ENCODE data around the gene PRKAR2B. TPM values are rescaled to one million over a fixed set of nuclear protein-coding genes. Genes with fewer than 3 reads are reported as not detected.

PRKAR2B gene
- total RNA-seq, 4 donors from 2014 or later = 5.0 to 6.9 (median 6.3) TPM

GRCh38 chr7:107002126-107002525, 42.4 kb upstream of the PRKAR2B start:
- no peak for DNase-seq (ENCODE audit: low spot score in 2 of 2)
- 81 to 82% methylated on average over 4 of the region's 4 CpGs for WGBS, 2 donors
- intact Hi-C loops (cut with DNase I; ENCODE audit: low total_unique reads) = no loop called here
- H3K4me3 ChIP-seq (ENCODE audit: low read depth, poor library complexity, severe bottlenecking) = no peak overlapping the region
- TF ChIP-seq POLR2A (IDR thresholded peaks at IDR 0.05) (no peak), CTCF (IDR thresholded peaks at IDR 0.05) (no peak)

DNA sequence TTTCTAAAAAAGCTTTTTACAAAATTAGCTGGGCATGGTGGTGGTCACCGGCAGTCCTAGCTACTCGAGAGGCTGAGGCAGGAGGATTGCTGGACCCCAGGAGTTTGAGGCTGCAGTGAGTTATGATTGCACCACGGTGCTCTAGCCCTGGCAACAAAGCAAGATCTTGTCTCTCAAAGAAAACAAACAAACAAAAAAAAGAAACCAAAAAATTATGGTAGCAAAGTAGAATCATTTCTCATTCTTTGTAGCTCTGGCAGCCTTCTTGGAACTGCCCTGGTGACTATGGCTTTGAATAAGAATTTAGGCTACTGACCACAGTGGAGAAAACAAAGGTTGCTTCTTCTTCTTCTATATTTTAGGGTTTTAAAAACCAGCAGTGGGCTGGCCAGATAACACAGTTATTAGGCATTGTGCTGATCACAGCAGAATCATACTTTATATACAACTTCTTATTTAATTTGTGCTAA, 41.9 kb upstream of the PRKAR2B start:
- intact Hi-C loops (cut with DNase I; ENCODE audit: low total_unique reads) = no loop called here
- DNase-seq (ENCODE audit: low spot score in 2 of 2) = no peak
- TF ChIP-seq POLR2A (IDR thresholded peaks at IDR 0.05) (no peak), CTCF (IDR thresholded peaks at IDR 0.05) (no peak)
- H3K4me3 ChIP-seq (ENCODE audit: low read depth, poor library complexity, severe bottlenecking) = no peak overlapping the region
- WGBS, 2 donors = 66% methylated on average over 3 of the region's 3 CpGs

GRCh38 chr7:107007007-107007891, 37.3 kb upstream of the PRKAR2B start:
- WGBS, 2 donors = 77 to 84% methylated on average over 6 of the region's 6 CpGs
- no peak for DNase-seq (ENCODE audit: low spot score in 2 of 2)

DNA sequence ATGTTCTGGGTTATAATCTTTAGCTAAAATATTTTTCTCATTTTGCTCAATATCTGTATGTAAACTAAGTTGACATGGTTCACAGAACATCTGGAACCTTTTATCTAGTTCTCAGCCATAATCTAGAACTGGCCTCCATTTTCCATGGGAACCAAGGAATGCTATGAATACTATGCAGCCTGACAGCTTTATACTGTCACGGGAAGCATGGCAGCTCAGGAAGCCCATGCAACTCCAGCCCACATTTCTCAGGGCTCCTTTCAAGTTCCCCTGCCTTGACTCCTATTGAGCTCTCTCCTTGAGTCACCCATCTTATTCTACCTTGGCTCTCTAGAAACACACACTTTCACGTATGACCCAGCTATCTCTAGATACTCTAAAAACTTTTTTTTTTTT, 36.6 kb upstream of the PRKAR2B start:
- H3K4me3 ChIP-seq (ENCODE audit: low read depth, poor library complexity, severe bottlenecking) = no peak overlapping the region
- intact Hi-C loops (cut with DNase I; ENCODE audit: low total_unique reads) = no loop called here
- TF ChIP-seq CTCF (IDR thresholded peaks at IDR 0.05) (no peak), POLR2A (IDR thresholded peaks at IDR 0.05) (no peak)
- 43 to 44% methylated on average over 2 of the region's 2 CpGs for WGBS, 2 donors
- no peak for DNase-seq (ENCODE audit: low spot score in 2 of 2)

More at GRCh38 chr7:107007007-107007891, 37.3 kb upstream of the PRKAR2B start:
- TF ChIP-seq CTCF (IDR thresholded peaks at IDR 0.05) (no peak), POLR2A (IDR thresholded peaks at IDR 0.05) (no peak)
- intact Hi-C loops (cut with DNase I; ENCODE audit: low total_unique reads) = no loop called here
- H3K4me3 ChIP-seq (ENCODE audit: low read depth, poor library complexity, severe bottlenecking) = no peak overlapping the region

GRCh38 chr7:107009846-107010203, 34.7 kb upstream of the PRKAR2B start:
- TF ChIP-seq POLR2A (IDR thresholded peaks at IDR 0.05) (no peak), CTCF (IDR thresholded peaks at IDR 0.05) (no peak)
- intact Hi-C loops (cut with DNase I; ENCODE audit: low total_unique reads) = no loop called here
- WGBS, 2 donors = 77 to 83% methylated on average over 4 of the region's 4 CpGs
- DNase-seq (ENCODE audit: low spot score in 2 of 2) = no peak
- no peak overlapping the region for H3K4me3 ChIP-seq (ENCODE audit: low read depth, poor library complexity, severe bottlenecking)

Data from lower leg skin (tissue), 4 donors.